Measurements from ENCODE around the gene CLK2.

DNA sequence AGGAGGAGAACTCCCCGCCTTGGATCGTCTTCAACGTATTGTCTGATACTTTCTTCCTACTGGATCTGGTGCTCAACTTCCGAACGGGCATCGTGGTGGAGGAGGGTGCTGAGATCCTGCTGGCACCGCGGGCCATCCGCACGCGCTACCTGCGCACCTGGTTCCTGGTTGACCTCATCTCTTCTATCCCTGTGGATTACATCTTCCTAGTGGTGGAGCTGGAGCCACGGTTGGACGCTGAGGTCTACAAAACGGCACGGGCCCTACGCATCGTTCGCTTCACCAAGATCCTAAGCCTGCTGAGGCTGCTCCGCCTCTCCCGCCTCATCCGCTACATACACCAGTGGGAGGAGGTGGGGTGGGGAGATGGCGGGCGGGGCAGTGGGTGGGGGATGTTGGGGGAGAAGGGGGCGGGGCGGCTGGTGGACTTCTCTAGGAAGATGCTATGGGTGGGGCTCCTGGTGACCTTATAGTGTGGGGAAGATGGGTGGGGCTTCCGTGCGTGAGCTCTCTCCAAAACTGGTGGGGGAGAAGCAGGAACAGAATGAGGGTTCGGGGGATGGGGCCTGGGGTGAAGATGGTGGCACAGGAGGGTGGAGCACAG is 9.3 kb upstream of the CLK2 start:
- TF ChIP-seq TAF1 (IDR thresholded peaks at IDR 0.05; ENCODE audit: low read depth) (no peak), EGR1 (IDR thresholded peaks at IDR 0.05) (no peak), ZBTB7A (IDR thresholded peaks at IDR 0.05; ENCODE audit: low read depth) (no peak), EP300 (IDR thresholded peaks at IDR 0.05; ENCODE audit: borderline replicate concordance) (no peak), RAD21 (IDR thresholded peaks at IDR 0.05; ENCODE audit: low read depth) (no peak), NFIC (IDR thresholded peaks at IDR 0.05) (no peak), CEBPB (IDR thresholded peaks at IDR 0.05) (no peak), YY1 (IDR thresholded peaks at IDR 0.05; ENCODE audit: low read depth) (no peak), CREB1 (IDR thresholded peaks at IDR 0.05; ENCODE audit: low read depth) (no peak), FOXM1 (IDR thresholded peaks at IDR 0.05; ENCODE audit: borderline replicate concordance, low read depth) (no peak), TCF12 (IDR thresholded peaks at IDR 0.05; ENCODE audit: low read depth) (no peak)
- TF ChIP-seq, protein P1, sequence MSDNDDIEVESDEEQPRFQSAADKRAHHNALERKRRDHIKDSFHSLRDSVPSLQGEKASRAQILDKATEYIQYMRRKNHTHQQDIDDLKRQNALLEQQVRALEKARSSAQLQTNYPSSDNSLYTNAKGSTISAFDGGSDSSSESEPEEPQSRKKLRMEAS (IDR thresholded peaks at IDR 0.05), result no peak
- TF ChIP-seq, protein P2, sequence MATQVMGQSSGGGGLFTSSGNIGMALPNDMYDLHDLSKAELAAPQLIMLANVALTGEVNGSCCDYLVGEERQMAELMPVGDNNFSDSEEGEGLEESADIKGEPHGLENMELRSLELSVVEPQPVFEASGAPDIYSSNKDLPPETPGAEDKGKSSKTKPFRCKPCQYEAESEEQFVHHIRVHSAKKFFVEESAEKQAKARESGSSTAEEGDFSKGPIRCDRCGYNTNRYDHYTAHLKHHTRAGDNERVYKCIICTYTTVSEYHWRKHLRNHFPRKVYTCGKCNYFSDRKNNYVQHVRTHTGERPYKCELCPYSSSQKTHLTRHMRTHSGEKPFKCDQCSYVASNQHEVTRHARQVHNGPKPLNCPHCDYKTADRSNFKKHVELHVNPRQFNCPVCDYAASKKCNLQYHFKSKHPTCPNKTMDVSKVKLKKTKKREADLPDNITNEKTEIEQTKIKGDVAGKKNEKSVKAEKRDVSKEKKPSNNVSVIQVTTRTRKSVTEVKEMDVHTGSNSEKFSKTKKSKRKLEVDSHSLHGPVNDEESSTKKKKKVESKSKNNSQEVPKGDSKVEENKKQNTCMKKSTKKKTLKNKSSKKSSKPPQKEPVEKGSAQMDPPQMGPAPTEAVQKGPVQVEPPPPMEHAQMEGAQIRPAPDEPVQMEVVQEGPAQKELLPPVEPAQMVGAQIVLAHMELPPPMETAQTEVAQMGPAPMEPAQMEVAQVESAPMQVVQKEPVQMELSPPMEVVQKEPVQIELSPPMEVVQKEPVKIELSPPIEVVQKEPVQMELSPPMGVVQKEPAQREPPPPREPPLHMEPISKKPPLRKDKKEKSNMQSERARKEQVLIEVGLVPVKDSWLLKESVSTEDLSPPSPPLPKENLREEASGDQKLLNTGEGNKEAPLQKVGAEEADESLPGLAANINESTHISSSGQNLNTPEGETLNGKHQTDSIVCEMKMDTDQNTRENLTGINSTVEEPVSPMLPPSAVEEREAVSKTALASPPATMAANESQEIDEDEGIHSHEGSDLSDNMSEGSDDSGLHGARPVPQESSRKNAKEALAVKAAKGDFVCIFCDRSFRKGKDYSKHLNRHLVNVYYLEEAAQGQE (IDR thresholded peaks at IDR 0.05; ENCODE audit: low read depth), result no peak
- TF ChIP-seq, protein P3, sequence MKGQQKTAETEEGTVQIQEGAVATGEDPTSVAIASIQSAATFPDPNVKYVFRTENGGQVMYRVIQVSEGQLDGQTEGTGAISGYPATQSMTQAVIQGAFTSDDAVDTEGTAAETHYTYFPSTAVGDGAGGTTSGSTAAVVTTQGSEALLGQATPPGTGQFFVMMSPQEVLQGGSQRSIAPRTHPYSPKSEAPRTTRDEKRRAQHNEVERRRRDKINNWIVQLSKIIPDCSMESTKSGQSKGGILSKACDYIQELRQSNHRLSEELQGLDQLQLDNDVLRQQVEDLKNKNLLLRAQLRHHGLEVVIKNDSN (IDR thresholded peaks at IDR 0.05), result no peak

Measured in Ishikawa (cell line).